WTC11 (cell line): ENCODE results near the gene POU3F3. TPM values are rescaled to one million over a fixed set of nuclear protein-coding genes. Genes with fewer than 3 reads are reported as not detected.

ENCODE experiments used
- ATAC-seq: fragments of 200-7000 bp; cut with Tn5 transposase; 2 replicates; pipeline ENCODE4 v1.10.0; 2021; ENCODE audit warnings: mild to moderate bottlenecking, moderate library complexity
- CTCF ChIA-PET: fragments of 300-600 bp; sonication (Branson Sonifier 250); formaldehyde crosslinking; loops from one replicate; lab custom pipeline; 2021; ENCODE audit warnings: antibody characterized with exemption; lab: Charles Lee
- POLR2A ChIA-PET: fragments of 350-600 bp; sonication (Branson Sonifier 250); formaldehyde crosslinking; loops from one replicate; lab custom pipeline; 2021; ENCODE audit warnings: antibody characterized with exemption; lab: Charles Lee
- DNase-seq: peaks from one replicate; pipeline ENCODE4 v3.0.0; 2021; ENCODE audit warnings: low spot score
- H3K27ac Mint-ChIP-seq: 2 replicates; pipeline ENCODE4 v1.8.0; 2021; ENCODE audit warnings: mixed read lengths
- H3K27me3 Mint-ChIP-seq: 2 replicates; pipeline ENCODE4 v1.8.0; 2021; ENCODE audit warnings: low read depth, mild to moderate bottlenecking, moderate library complexity, mixed read lengths
- H3K36me3 Mint-ChIP-seq: 2 replicates; pipeline ENCODE4 v1.8.0; 2021; ENCODE audit warnings: mixed read lengths
- H3K4me1 Mint-ChIP-seq: 2 replicates; pipeline ENCODE4 v1.8.0; 2022; ENCODE audit warnings: mixed read lengths
- H3K4me3 Mint-ChIP-seq: 2 replicates; pipeline ENCODE4 v1.8.0; 2021; ENCODE audit warnings: mild to moderate bottlenecking, moderate library complexity, mixed read lengths
- H3K9me3 Mint-ChIP-seq: 2 replicates; pipeline ENCODE4 v1.8.0; 2021; ENCODE audit warnings: mixed read lengths
- ETV6 ChIP-seq: sonication (generic); formaldehyde crosslinking; IDR thresholded peaks from 2 replicates; pipeline ENCODE4 v1.8.1; 2022; ENCODE audit warnings: mild to moderate bottlenecking, missing genetic modification reagents
- KAT7 ChIP-seq: sonication (generic); formaldehyde crosslinking; IDR thresholded peaks from 2 replicates; pipeline ENCODE4 v1.8.1; 2023; ENCODE audit warnings: missing genetic modification reagents, mild to moderate bottlenecking, borderline replicate concordance
- NFYB ChIP-seq: sonication (generic); formaldehyde crosslinking; conservative IDR thresholded peaks from 2 replicates; pipeline ENCODE4 v1.8.0; 2022; ENCODE audit warnings: low read depth, missing genetic modification reagents
- PRDM15 ChIP-seq: sonication (generic); formaldehyde crosslinking; IDR thresholded peaks from 2 replicates; pipeline ENCODE4 v1.8.0; 2022; ENCODE audit warnings: missing genetic modification reagents
- ZBTB43 ChIP-seq: sonication (generic); formaldehyde crosslinking; IDR thresholded peaks from 2 replicates; pipeline ENCODE4 v1.8.1; 2023; ENCODE audit warnings: mild to moderate bottlenecking, missing genetic modification reagents
- ZNF281 ChIP-seq: sonication (generic); formaldehyde crosslinking; IDR thresholded peaks from 2 replicates; pipeline ENCODE4 v1.8.0; 2023; ENCODE audit warnings: mild to moderate bottlenecking, missing genetic modification reagents
- ZNF423 ChIP-seq: fragments of 250-450 bp; sonication (Bioruptor Pico); IDR thresholded peaks from 2 replicates; pipeline ENCODE4 v2.1.2; 2022; ENCODE audit warnings: mild to moderate bottlenecking, moderate library complexity
- total RNA-seq: library from RNA; stranded (reverse); gene quantifications from 3 replicates; pipeline ENCODE4 v1.2.3, GENCODE V29; 2021

POU3F3 gene
- total RNA-seq, 1 experiment from 2014 or later = not detected

- no peak for TF ChIP-seq ZBTB43 (CRISPR knock-in tag)
- TF ChIP-seq NFYB (CRISPR knock-in tag) = no peak
Observed at GRCh38 chr2:104871649-104871971, 17.7 kb downstream of the POU3F3 start (continued).

GRCh38 chr2:104871972-104872865 lies 18.3 kb downstream of the POU3F3 start:
- CTCF ChIA-PET = interaction anchor here (0.6 to 3.2 kb wide), 8 partner anchors 8 to 139 kb away, joined by 3 to 59 read pairs (median 8); partner anchors contain the start of gene POU3F3
- peaks cover 38% of the 10 kb centered on the region for H3K4me1 Mint-ChIP-seq
- no peak overlapping the region; the same call in 1 of the 2 replicates for H3K27ac Mint-ChIP-seq

More at GRCh38 chr2:104871972-104872865, 18.3 kb downstream of the POU3F3 start:
- DNase-seq = peak; percentile 78
- TF ChIP-seq ZBTB43 (CRISPR knock-in tag) (0 out of 2 replicates have a peak, but pooled peaks have one; percentile 77), KAT7 (CRISPR knock-in tag) (no peak; the same call in 1 of the 2 replicates), ETV6 (CRISPR knock-in tag) (no peak), ZNF281 (CRISPR knock-in tag) (peak; percentile 62; the same call in 1 of the 2 replicates), PRDM15 (CRISPR knock-in tag) (peak; percentile 88), ZNF423 (0 out of 2 replicates have a peak, but pooled peaks have one; percentile 26)
- POLR2A ChIA-PET = interaction anchor here (1.1 to 1.4 kb wide), 2 partner anchors 10 to 18 kb away, joined by 3 to 5 read pairs; partner anchors contain the start of gene POU3F3
- ATAC-seq = peak; percentile 30
- Mint-ChIP-seq H3K27me3 (peaks cover 97% of the 10 kb centered on the region), H3K9me3 (no peaks in the 10 kb centered on the region), H3K36me3 (no peaks in the 10 kb centered on the region), H3K4me3 (peak overlapping the region; percentile 79)
